Measurements from ENCODE around the gene ZNF541.

DNA sequence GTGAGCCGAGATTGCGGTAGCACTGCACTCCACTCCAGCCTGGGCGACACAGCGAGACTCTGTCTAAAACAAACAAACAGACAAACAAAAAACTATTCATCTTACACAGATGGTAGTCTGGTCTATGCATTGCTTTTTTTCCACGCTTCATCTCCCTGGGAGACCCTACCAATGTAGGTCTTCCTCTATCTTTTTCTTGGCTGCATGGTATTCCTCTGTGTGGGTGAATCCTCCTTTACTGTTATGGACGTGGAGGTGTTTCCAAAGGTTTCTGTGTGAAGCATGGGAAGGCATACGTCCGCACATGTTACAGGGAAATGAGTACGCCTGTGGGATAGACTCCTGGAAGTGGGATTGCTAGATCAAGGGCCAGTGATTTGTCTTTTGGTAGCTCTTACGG is 41.6 kb upstream of the ZNF541 start:
- TF ChIP-seq, protein P1, sequence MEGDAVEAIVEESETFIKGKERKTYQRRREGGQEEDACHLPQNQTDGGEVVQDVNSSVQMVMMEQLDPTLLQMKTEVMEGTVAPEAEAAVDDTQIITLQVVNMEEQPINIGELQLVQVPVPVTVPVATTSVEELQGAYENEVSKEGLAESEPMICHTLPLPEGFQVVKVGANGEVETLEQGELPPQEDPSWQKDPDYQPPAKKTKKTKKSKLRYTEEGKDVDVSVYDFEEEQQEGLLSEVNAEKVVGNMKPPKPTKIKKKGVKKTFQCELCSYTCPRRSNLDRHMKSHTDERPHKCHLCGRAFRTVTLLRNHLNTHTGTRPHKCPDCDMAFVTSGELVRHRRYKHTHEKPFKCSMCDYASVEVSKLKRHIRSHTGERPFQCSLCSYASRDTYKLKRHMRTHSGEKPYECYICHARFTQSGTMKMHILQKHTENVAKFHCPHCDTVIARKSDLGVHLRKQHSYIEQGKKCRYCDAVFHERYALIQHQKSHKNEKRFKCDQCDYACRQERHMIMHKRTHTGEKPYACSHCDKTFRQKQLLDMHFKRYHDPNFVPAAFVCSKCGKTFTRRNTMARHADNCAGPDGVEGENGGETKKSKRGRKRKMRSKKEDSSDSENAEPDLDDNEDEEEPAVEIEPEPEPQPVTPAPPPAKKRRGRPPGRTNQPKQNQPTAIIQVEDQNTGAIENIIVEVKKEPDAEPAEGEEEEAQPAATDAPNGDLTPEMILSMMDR (IDR thresholded peaks at IDR 0.05): no peak
- TF ChIP-seq POLR2A (IDR thresholded peaks at IDR 0.05): no peak
- TF ChIP-seq POLR2AphosphoS5 (IDR thresholded peaks at IDR 0.05): no peak

Measured in upper lobe of left lung (tissue), 4 donors.